Renal cortical epithelial cell (primary cell): ENCODE results near the gene RFK. TPM values are rescaled to one million over a fixed set of nuclear protein-coding genes. Genes with fewer than 3 reads are reported as not detected.

Source experiments
- total RNA-seq: library from RNA; depleted of rRNA; stranded (reverse); fragments of >200 nt; gene quantifications from 2 replicates; pipeline ENCODE4 v1.2.3, GENCODE V29; 2014

Gene RFK
- total RNA-seq, 1 donor from 2014 or later = 56.6 TPM

Other genes with a start within 250 kb of the RFK start
- 25.0 and 130 TPM in 2 replicates for gene GCNT1, start 64.8 kb upstream of the RFK start, total RNA-seq